Suprapubic skin (tissue), 3 donors: ENCODE results near the gene DNAI4.

Experiments
- CTCF ChIP-seq, 2 donors: fragments of 200-600 bp in 1 of 2; fragments of 450-650 bp in 1 of 2; sonication (generic) in 1 of 2; IDR thresholded peaks; one replicate each; pipeline ENCODE4 v1.5.1; 2016 to 2019; ENCODE audit warnings: antibody characterized with exemption in 2 of 2, mild to moderate bottlenecking in 1 of 2, moderate library complexity in 1 of 2
- POLR2A ChIP-seq, 2 donors: fragments of 450-650 bp; IDR thresholded peaks; one replicate each; pipeline ENCODE4 v1.6.1; 2017; ENCODE audit warnings: antibody characterized with exemption in 2 of 2, mild to moderate bottlenecking in 2 of 2, moderate library complexity in 2 of 2

DNA sequence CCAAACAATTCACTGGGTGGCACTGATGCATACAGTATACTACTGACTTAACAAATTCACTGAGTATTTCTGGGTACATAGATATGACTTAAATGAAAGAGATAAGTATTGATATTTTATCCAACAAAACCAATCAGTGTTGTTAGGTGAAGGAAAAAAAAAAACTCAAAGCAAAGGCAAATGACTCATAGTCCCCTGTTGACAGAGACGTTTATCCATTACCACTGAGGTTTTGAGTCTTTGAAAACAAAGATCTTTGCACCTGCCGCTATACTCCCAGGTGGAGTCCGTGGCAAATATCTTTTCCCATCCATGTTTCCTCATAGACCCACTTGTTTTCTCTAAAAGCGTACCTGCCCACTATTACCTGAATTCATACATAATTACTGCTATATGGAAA is 154.0 kb downstream of the DNAI4 start:
- no peak for TF ChIP-seq CTCF (IDR thresholded peaks at IDR 0.05)
- no peak for TF ChIP-seq POLR2A (IDR thresholded peaks at IDR 0.05)
